ENCODE data around the gene POLD4.

DNA sequence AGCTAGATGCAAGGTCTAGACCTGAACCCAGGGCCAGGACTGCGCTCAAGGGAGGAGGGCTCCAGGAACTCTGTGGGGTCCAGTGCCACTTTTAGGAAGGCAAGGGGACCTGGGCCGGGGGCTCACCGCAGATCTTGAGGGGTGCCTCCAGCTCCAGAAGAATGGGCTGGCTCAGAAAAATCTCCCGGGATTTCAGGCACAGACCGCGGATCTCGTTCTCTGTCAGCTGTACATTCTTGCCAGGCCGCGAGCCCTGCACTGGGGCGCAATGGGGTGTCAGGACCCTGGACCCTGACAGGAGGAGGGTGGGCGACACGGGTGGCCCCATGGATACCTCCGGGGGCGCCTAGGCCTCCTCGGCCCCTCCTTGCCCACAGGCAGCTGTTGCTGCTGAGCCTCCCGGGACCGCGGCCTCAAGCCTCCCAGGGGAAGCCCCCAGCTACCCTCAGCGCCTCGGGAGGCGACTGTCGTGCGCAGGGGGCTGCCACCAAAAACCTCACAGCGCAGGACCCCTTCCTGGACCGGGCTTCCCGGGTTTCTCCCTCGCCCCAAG, 47.7 kb upstream of the POLD4 start:
- TF ChIP-seq POLR2A (IDR thresholded peaks at IDR 0.05) = no peak
- TF ChIP-seq, protein P1, sequence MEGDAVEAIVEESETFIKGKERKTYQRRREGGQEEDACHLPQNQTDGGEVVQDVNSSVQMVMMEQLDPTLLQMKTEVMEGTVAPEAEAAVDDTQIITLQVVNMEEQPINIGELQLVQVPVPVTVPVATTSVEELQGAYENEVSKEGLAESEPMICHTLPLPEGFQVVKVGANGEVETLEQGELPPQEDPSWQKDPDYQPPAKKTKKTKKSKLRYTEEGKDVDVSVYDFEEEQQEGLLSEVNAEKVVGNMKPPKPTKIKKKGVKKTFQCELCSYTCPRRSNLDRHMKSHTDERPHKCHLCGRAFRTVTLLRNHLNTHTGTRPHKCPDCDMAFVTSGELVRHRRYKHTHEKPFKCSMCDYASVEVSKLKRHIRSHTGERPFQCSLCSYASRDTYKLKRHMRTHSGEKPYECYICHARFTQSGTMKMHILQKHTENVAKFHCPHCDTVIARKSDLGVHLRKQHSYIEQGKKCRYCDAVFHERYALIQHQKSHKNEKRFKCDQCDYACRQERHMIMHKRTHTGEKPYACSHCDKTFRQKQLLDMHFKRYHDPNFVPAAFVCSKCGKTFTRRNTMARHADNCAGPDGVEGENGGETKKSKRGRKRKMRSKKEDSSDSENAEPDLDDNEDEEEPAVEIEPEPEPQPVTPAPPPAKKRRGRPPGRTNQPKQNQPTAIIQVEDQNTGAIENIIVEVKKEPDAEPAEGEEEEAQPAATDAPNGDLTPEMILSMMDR (IDR thresholded peaks at IDR 0.05) = no peak
